GM12874 (cell line): ENCODE measurements around the gene PDCD10.

Experiments
- TF ChIP-seq, protein P1 (sequence below): IDR thresholded peaks from 2 replicates; pipeline ENCODE4 v1.5.1; 2011; ENCODE audit warnings: low read depth, mild to moderate bottlenecking, control low read depth, low read length, moderate library complexity; ENCODE audit not compliant: insufficient read depth

Gene PDCD10

DNA sequence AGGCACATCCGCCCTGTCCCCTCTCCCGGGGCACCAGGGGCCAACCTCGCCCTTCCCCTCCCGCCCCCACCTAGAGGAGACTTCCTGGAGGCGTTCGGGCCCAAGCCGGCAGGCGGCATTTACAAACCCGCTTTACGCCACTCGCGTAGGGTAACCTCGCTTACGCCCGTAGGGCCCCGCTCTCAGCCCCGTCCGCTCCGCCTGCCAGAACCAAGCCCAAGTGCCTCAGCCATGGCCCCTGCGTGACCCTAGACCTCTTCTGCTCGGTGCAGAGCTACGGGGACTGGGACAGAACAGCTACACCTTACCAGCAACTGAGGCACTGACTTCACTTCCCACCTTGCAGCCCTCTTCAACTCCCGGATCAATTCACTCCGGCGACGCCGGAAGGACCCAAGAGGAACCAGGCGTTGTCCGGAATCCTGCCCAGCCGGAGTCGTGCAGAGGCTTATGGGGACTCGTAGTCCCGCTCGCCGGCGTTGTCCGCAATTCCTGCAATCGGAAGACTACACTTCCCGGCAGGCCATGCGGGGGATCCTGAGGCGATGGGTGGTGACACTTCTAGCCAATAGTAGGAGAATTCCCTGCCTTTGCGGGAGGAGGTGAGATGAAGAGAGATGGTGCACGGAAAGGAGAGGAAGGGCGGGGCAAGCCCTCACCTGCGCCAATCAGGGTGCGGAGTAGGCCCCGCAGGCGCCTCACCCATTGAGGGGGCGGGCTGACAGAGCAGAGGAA, at the start of gene PDCD10:
TSS of gene PDCD10 (minus strand) at position 395 of the 735 bp plus-strand sequence. CDS start 14,735 bp downstream, outside the sequence.
- TF ChIP-seq, protein P1, sequence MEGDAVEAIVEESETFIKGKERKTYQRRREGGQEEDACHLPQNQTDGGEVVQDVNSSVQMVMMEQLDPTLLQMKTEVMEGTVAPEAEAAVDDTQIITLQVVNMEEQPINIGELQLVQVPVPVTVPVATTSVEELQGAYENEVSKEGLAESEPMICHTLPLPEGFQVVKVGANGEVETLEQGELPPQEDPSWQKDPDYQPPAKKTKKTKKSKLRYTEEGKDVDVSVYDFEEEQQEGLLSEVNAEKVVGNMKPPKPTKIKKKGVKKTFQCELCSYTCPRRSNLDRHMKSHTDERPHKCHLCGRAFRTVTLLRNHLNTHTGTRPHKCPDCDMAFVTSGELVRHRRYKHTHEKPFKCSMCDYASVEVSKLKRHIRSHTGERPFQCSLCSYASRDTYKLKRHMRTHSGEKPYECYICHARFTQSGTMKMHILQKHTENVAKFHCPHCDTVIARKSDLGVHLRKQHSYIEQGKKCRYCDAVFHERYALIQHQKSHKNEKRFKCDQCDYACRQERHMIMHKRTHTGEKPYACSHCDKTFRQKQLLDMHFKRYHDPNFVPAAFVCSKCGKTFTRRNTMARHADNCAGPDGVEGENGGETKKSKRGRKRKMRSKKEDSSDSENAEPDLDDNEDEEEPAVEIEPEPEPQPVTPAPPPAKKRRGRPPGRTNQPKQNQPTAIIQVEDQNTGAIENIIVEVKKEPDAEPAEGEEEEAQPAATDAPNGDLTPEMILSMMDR = no peak

GRCh38 chr3:167783781-167784180, 49.1 kb upstream of the PDCD10 start:
- TF ChIP-seq, protein P1 = no peak

DNA sequence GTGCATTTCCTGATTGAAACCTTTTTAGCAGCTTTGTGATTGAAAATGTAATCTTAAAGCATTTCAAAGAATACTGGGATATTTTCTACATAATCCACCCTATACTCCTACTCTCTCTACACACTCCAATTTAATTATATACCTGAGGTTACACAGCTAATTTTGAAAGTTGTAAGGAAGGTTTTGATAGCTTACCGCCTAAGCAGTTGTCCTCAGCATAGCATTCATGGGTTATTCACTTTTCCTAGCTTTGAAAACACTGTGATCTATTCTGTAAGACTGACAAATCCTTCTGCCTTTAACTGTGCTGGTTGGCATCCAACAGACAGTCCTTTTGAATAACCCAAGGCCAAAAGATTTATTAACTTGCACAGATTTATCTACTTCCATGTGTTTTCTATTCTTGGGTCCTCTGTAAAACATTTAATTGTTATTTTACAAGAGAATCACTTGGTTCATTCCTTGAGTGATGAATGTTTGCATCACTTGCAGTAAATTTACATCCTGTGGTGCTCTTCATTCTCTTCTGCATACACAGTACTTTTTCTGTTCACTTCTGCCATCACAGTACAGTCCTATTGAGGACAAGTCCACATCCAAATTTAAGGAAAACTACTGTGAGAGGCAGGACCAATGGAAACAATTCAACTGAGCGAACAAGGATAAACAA, 45.7 kb upstream of the PDCD10 start:
- TF ChIP-seq, protein P1 = no peak

DNA sequence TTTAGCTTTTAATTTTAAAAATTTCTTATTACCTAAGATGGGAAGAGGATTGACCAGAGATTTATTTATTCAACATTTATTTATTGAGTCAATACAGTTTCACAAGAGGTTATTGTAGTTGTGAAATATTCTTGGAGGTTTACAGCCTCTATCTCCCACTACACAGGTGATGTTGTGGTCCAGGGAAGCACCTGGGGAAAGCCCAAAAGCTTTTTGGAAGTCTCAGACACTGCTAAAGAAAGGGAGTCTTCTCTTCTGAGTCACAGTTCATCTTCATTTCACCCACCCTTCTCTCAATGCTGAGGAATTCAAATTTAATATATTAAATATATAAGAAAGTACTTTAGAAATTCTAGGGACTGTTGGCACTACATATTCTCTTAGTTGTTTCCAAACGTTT, 42.7 kb upstream of the PDCD10 start:
- TF ChIP-seq, protein P1 = no peak

DNA sequence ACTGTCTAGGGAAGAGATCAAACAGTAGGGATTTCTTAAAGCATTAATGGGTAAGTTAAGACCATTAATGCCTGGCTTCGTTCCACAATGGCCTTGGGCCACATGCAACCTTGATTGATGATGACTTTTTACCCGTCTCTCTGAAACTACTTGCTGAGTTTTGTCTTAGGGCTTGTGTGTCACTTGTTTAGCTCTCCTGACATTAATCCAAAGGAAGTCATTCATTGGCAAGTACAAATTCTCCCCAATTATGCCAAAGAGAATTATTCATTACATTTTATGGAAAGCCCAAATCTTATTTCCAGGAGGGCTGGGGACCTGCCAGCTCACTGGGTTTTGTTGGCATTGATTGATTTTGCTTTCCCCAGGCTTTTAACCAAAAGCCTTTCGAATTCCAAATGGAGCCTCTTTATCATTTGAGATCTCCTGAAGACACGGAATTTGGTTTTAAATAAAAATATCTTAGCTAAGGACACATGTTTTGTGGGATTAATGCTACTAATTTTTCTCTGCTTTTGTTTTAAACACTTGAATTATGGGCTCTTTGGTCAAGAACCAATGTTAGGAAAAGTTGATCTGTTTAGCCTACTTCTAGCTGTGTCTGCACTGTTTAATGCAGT, 41.5 kb upstream of the PDCD10 start:
- TF ChIP-seq, protein P1 = no peak

DNA sequence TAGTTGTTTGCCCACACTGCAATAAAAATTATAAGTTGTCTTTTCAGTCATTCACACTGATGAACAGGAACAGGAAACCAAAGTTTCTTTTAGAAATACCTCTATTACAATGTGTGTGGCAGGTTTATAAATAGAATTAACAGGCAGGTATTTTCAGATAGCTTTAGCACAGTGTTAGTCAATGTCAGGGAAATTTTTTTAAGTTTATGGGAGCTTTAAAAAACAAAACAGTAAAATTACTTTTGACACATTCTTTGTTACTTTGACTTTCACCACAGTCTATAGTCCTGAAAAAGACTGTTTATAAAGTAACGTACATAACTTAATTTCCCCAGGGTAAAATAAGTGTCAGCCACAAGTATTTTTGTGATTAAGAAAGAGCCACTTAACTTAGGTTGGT, 38.9 kb upstream of the PDCD10 start:
- TF ChIP-seq, protein P1 = no peak

DNA sequence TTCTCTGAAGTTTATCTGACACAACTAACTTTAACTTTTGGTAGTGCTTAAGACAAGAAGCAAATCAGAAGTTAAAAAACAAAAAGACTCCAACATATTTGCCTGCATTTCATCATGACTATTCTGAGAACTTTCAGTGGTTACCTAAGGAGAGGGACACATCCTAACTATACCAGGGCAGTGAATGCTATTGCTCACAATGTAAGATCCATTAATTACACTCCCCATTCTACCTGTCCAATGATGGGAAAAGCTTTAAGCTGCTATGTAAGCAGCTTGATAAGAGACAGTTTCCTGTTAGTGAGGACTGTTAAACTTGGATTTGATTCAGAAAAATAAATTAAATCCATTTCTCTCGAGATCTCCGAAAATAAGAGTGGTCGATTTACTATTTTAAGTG, 38.3 kb upstream of the PDCD10 start:
- TF ChIP-seq, protein P1 = no peak
